PC-3 (cell line): ENCODE measurements around the gene POM121.
"Not testable (repeated sequence)": the region's sequence is repeated elsewhere in the genome, so short reads cannot be mapped to it uniquely, and the experiment has no call there.

Experiments
- EZH2 ChIP-seq: fragments of 300-600 bp; sonication (generic); IDR thresholded peaks from one replicate; pipeline ENCODE4 v1.6.1; 2017; ENCODE audit warnings: antibody characterized with exemption, mild to moderate bottlenecking, low read length; ENCODE audit not compliant: unreplicated experiment
- EZH2phosphoT487 ChIP-seq: fragments of 300-600 bp; sonication (generic); IDR thresholded peaks from 2 replicates; pipeline ENCODE4 v1.6.1; 2018; ENCODE audit warnings: mild to moderate bottlenecking, antibody characterized with exemption, low read length, borderline replicate concordance
- TF ChIP-seq, protein P1 (sequence below): fragments of 300-600 bp; sonication (generic); conservative IDR thresholded peaks from 2 replicates; pipeline ENCODE4 v1.5.1; 2017; ENCODE audit warnings: antibody characterized with exemption, low read depth, mild to moderate bottlenecking, low read length

DNA sequence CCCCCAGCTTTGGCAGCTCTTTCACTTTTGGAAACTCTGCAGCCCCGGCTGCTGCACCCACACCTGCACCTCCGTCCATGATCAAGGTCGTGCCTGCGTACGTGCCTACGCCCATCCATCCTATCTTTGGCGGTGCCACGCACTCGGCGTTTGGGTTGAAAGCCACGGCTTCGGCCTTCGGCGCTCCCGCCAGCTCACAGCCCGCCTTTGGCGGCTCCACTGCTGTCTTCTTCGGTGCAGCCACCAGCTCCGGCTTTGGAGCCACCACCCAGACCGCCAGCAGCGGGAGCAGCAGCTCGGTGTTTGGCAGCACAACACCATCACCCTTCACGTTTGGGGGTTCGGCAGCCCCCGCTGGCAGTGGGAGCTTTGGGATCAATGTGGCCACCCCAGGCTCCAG lies 18.1 kb downstream of the POM121 start:
- not testable (repeated sequence) for TF ChIP-seq EZH2, EZH2phosphoT487
- TF ChIP-seq, protein P1, sequence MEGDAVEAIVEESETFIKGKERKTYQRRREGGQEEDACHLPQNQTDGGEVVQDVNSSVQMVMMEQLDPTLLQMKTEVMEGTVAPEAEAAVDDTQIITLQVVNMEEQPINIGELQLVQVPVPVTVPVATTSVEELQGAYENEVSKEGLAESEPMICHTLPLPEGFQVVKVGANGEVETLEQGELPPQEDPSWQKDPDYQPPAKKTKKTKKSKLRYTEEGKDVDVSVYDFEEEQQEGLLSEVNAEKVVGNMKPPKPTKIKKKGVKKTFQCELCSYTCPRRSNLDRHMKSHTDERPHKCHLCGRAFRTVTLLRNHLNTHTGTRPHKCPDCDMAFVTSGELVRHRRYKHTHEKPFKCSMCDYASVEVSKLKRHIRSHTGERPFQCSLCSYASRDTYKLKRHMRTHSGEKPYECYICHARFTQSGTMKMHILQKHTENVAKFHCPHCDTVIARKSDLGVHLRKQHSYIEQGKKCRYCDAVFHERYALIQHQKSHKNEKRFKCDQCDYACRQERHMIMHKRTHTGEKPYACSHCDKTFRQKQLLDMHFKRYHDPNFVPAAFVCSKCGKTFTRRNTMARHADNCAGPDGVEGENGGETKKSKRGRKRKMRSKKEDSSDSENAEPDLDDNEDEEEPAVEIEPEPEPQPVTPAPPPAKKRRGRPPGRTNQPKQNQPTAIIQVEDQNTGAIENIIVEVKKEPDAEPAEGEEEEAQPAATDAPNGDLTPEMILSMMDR: not testable (repeated sequence)
